ENCODE results near the gene ALCAM. TPM values are rescaled to one million over a fixed set of nuclear protein-coding genes. Genes with fewer than 3 reads are reported as not detected.

Gene ALCAM
- total and polyA plus RNA-seq, 4 donors: 35.4 to 154 (median 80.7) TPM

- intact Hi-C loops (cut with DNase I): no loop called here
- Histone ChIP-seq H3K4me3 (ENCODE audit: low read length in 2 of 2) (no peak overlapping the region), H3K4me1 (ENCODE audit: control insufficient read depth in 1 of 2, insufficient read depth in 2 of 2, low read length in 2 of 2) (peaks cover 0 to 2% of the 10 kb centered on the region in 2 donors), H3K9me3 (ENCODE audit: control insufficient read depth, low read length) (no peaks in the 10 kb centered on the region), H3K27me3 (ENCODE audit: control insufficient read depth in 1 of 2, insufficient read depth in 2 of 2, low read length in 1 of 2) (no peaks in the 10 kb centered on the region), H3K27ac (ENCODE audit: low read depth in 1 of 2, low read length in 2 of 2) (no peak overlapping the region), H3K36me3 (ENCODE audit: control insufficient read depth in 1 of 2, insufficient read depth in 2 of 2, low read length in 1 of 2) (no peaks in the 10 kb centered on the region)
- DNase-seq (no peak), ATAC-seq (ENCODE audit: low FRiP score) (no peak)
- WGBS, 2 donors: 97 to 99% methylated on average over 3 of the region's 3 CpGs
Measured at GRCh38 chr3:105493305-105493892, 126.7 kb downstream of the ALCAM start.

- Histone ChIP-seq H3K9me3 (ENCODE audit: control insufficient read depth, low read length) (no peaks in the 10 kb centered on the region), H3K27me3 (ENCODE audit: control insufficient read depth in 1 of 2, insufficient read depth in 2 of 2, low read length in 1 of 2) (no peaks in the 10 kb centered on the region), H3K27ac (ENCODE audit: low read depth in 1 of 2, low read length in 2 of 2) (no peak overlapping the region), H3K4me3 (ENCODE audit: low read length in 2 of 2) (no peak overlapping the region), H3K36me3 (ENCODE audit: control insufficient read depth in 1 of 2, insufficient read depth in 2 of 2, low read length in 1 of 2) (no peaks in the 10 kb centered on the region), H3K4me1 (ENCODE audit: control insufficient read depth in 1 of 2, insufficient read depth in 2 of 2, low read length in 2 of 2) (peaks cover 0 to 2% of the 10 kb centered on the region in 2 donors)
- intact Hi-C loops (cut with DNase I): no loop called here
- 13 to 23% methylated on average over 2 of the region's 2 CpGs for WGBS, 2 donors
- ATAC-seq (ENCODE audit: low FRiP score) (no peak), DNase-seq (no peak)
Measured at GRCh38 chr3:105495021-105495420, 128.3 kb downstream of the ALCAM start.

GRCh38 chr3:105496343-105496742 is 129.6 kb downstream of the ALCAM start:
- Histone ChIP-seq H3K4me3 (ENCODE audit: low read length in 2 of 2) (no peak overlapping the region), H3K4me1 (ENCODE audit: control insufficient read depth in 1 of 2, insufficient read depth in 2 of 2, low read length in 2 of 2) (peaks cover 2% of the 10 kb centered on the region in 2 donors), H3K36me3 (ENCODE audit: control insufficient read depth in 1 of 2, insufficient read depth in 2 of 2, low read length in 1 of 2) (no peaks in the 10 kb centered on the region), H3K27ac (ENCODE audit: low read depth in 1 of 2, low read length in 2 of 2) (no peak overlapping the region), H3K9me3 (ENCODE audit: control insufficient read depth, low read length) (no peaks in the 10 kb centered on the region), H3K27me3 (ENCODE audit: control insufficient read depth in 1 of 2, insufficient read depth in 2 of 2, low read length in 1 of 2) (no peaks in the 10 kb centered on the region)
- 85 to 88% methylated on average over 3 of the region's 3 CpGs for WGBS, 2 donors
- intact Hi-C loops (cut with DNase I): no loop called here
- DNase-seq (no peak), ATAC-seq (ENCODE audit: low FRiP score) (no peak)

GRCh38 chr3:105497386-105497785 is 130.7 kb downstream of the ALCAM start:
- no peak overlapping the region for H3K4me3 ChIP-seq (ENCODE audit: low read length in 2 of 2)
- H3K9me3 ChIP-seq (ENCODE audit: control insufficient read depth, low read length): no peaks in the 10 kb centered on the region
- intact Hi-C loops (cut with DNase I): no loop called here
- peaks cover 2% of the 10 kb centered on the region in 2 donors for H3K4me1 ChIP-seq (ENCODE audit: control insufficient read depth in 1 of 2, insufficient read depth in 2 of 2, low read length in 2 of 2)
- no peak for ATAC-seq (ENCODE audit: low FRiP score)
- H3K27me3 ChIP-seq (ENCODE audit: control insufficient read depth in 1 of 2, insufficient read depth in 2 of 2, low read length in 1 of 2): no peaks in the 10 kb centered on the region
- no peaks in the 10 kb centered on the region for H3K36me3 ChIP-seq (ENCODE audit: control insufficient read depth in 1 of 2, insufficient read depth in 2 of 2, low read length in 1 of 2)
- no peak overlapping the region for H3K27ac ChIP-seq (ENCODE audit: low read depth in 1 of 2, low read length in 2 of 2)
- WGBS, 2 donors: 83 to 93% methylated on average over 4 of the region's 4 CpGs
- no peak for DNase-seq

- H3K4me3 ChIP-seq (ENCODE audit: low read length in 2 of 2): no peak overlapping the region
- H3K36me3 ChIP-seq (ENCODE audit: control insufficient read depth in 1 of 2, insufficient read depth in 2 of 2, low read length in 1 of 2): no peaks in the 10 kb centered on the region
- no peak for DNase-seq
- no peak for ATAC-seq (ENCODE audit: low FRiP score)
- H3K27ac ChIP-seq (ENCODE audit: low read depth in 1 of 2, low read length in 2 of 2): no peak overlapping the region
- H3K27me3 ChIP-seq (ENCODE audit: control insufficient read depth in 1 of 2, insufficient read depth in 2 of 2, low read length in 1 of 2): no peaks in the 10 kb centered on the region
- WGBS, 2 donors: 0 to 15% methylated on average over 1 of the region's 1 CpG
- peaks cover 2 to 3% of the 10 kb centered on the region in 2 donors for H3K4me1 ChIP-seq (ENCODE audit: control insufficient read depth in 1 of 2, insufficient read depth in 2 of 2, low read length in 2 of 2)
- no peaks in the 10 kb centered on the region for H3K9me3 ChIP-seq (ENCODE audit: control insufficient read depth, low read length)
- intact Hi-C loops (cut with DNase I): no loop called here
Measured at GRCh38 chr3:105499961-105500360, 133.3 kb downstream of the ALCAM start.

- WGBS, 2 donors: 24 to 30% methylated on average over 2 of the region's 2 CpGs
- H3K27me3 ChIP-seq (ENCODE audit: control insufficient read depth in 1 of 2, insufficient read depth in 2 of 2, low read length in 1 of 2): no peaks in the 10 kb centered on the region
- peak; percentile 15 for ATAC-seq (ENCODE audit: low FRiP score)
- H3K36me3 ChIP-seq (ENCODE audit: control insufficient read depth in 1 of 2, insufficient read depth in 2 of 2, low read length in 1 of 2): no peaks in the 10 kb centered on the region
- no peaks in the 10 kb centered on the region for H3K9me3 ChIP-seq (ENCODE audit: control insufficient read depth, low read length)
- intact Hi-C loops (cut with DNase I): no loop called here
- H3K27ac ChIP-seq (ENCODE audit: low read depth in 1 of 2, low read length in 2 of 2): peak overlapping the region in 1 of 2 donors; percentile 28
- no peak overlapping the region for H3K4me3 ChIP-seq (ENCODE audit: low read length in 2 of 2)
- DNase-seq: no peak
- H3K4me1 ChIP-seq (ENCODE audit: control insufficient read depth in 1 of 2, insufficient read depth in 2 of 2, low read length in 2 of 2): peaks cover 2 to 3% of the 10 kb centered on the region in 2 donors
Measured at GRCh38 chr3:105502333-105502732, 135.6 kb downstream of the ALCAM start.

- H3K27ac ChIP-seq (ENCODE audit: low read depth in 1 of 2, low read length in 2 of 2): no peak overlapping the region
- H3K9me3 ChIP-seq (ENCODE audit: control insufficient read depth, low read length): no peaks in the 10 kb centered on the region
- no peak overlapping the region for H3K4me3 ChIP-seq (ENCODE audit: low read length in 2 of 2)
- DNase-seq (no peak), ATAC-seq (ENCODE audit: low FRiP score) (no peak)
- no peaks in the 10 kb centered on the region for H3K36me3 ChIP-seq (ENCODE audit: control insufficient read depth in 1 of 2, insufficient read depth in 2 of 2, low read length in 1 of 2)
- intact Hi-C loops (cut with DNase I): no loop called here
- 7 to 8% methylated on average over 3 of the region's 3 CpGs for WGBS, 2 donors
- H3K4me1 ChIP-seq (ENCODE audit: control insufficient read depth in 1 of 2, insufficient read depth in 2 of 2, low read length in 2 of 2): peaks cover 2 to 3% of the 10 kb centered on the region in 2 donors
- no peaks in the 10 kb centered on the region for H3K27me3 ChIP-seq (ENCODE audit: control insufficient read depth in 1 of 2, insufficient read depth in 2 of 2, low read length in 1 of 2)
Measured at GRCh38 chr3:105503191-105503593, 136.5 kb downstream of the ALCAM start.

GRCh38 chr3:105504440-105504951 is 137.8 kb downstream of the ALCAM start:
- H3K9me3 ChIP-seq (ENCODE audit: control insufficient read depth, low read length): no peaks in the 10 kb centered on the region
- peaks cover 2 to 3% of the 10 kb centered on the region in 2 donors for H3K4me1 ChIP-seq (ENCODE audit: control insufficient read depth in 1 of 2, insufficient read depth in 2 of 2, low read length in 2 of 2)
- WGBS, 2 donors: 93 to 95% methylated on average over 13 of the region's 13 CpGs
- ATAC-seq (ENCODE audit: low FRiP score): no peak
- H3K36me3 ChIP-seq (ENCODE audit: control insufficient read depth in 1 of 2, insufficient read depth in 2 of 2, low read length in 1 of 2): no peaks in the 10 kb centered on the region
- intact Hi-C loops (cut with DNase I): no loop called here
- H3K27ac ChIP-seq (ENCODE audit: low read depth in 1 of 2, low read length in 2 of 2): no peak overlapping the region
- H3K27me3 ChIP-seq (ENCODE audit: control insufficient read depth in 1 of 2, insufficient read depth in 2 of 2, low read length in 1 of 2): no peaks in the 10 kb centered on the region
- H3K4me3 ChIP-seq (ENCODE audit: low read length in 2 of 2): no peak overlapping the region
- peak in 1 of 2 donors; percentile 53 for DNase-seq

- Histone ChIP-seq H3K9me3 (ENCODE audit: control insufficient read depth, low read length) (no peaks in the 10 kb centered on the region), H3K4me3 (ENCODE audit: low read length in 2 of 2) (no peak overlapping the region), H3K36me3 (ENCODE audit: control insufficient read depth in 1 of 2, insufficient read depth in 2 of 2, low read length in 1 of 2) (no peaks in the 10 kb centered on the region), H3K4me1 (ENCODE audit: control insufficient read depth in 1 of 2, insufficient read depth in 2 of 2, low read length in 2 of 2) (peaks cover 2 to 5% of the 10 kb centered on the region in 2 donors), H3K27me3 (ENCODE audit: control insufficient read depth in 1 of 2, insufficient read depth in 2 of 2, low read length in 1 of 2) (no peaks in the 10 kb centered on the region), H3K27ac (ENCODE audit: low read depth in 1 of 2, low read length in 2 of 2) (no peak overlapping the region)
- ATAC-seq (ENCODE audit: low FRiP score) (no peak), DNase-seq (no peak)
- WGBS, 2 donors: 84 to 96% methylated on average over 5 of the region's 5 CpGs
- intact Hi-C loops (cut with DNase I): no loop called here
Measured at GRCh38 chr3:105505170-105505569, 138.5 kb downstream of the ALCAM start.
